Pons (tissue), 1 donor: ENCODE results near the gene NFE2L2.
"Not testable (repeated sequence)": the region's sequence is repeated elsewhere in the genome, so short reads cannot be mapped to it uniquely, and the experiment has no call there.

Source experiments
- DNase-seq: peaks from one replicate; pipeline ENCODE4 v3.0.0-alpha.2; 2016; ENCODE audit warnings: low spot score

Gene NFE2L2

DNA sequence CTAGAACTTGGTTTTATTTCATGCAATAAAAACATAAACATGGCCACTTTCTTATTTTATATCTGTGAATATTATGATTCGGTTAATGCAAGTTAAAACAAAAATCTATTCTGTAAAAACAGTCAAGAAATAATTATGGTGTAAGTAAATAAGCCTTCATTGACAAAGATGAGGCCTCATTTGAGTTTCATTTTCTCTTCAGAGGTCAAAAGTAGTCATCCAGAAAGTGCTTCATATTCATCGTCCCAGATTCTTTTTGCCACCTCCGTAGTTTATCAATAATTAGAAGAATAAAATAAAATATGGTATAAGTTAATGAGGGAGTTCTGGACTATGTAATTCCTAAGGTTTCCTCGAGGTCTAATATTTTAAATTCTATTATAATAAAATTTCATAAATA, 71.3 kb downstream of the NFE2L2 start:
- DNase-seq = no peak

DNA sequence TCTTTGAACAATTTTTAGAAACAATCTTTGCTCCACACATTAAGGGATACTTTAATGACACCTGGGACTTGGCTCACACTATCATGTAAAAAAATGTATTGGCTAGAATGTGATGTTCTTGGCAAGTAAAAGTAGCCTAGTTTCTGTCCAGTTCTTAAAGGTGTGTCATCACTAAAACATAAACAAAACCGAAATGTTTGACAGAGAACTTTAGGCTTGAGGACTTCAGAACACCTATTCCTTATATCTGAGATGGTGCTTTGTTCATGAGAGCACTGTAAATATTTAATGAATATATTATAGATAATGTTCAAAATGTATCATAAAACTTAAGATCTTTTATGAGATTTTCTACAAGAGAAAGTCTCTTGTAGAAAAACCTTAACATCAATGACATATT, 71.7 kb downstream of the NFE2L2 start:
- no peak for DNase-seq

DNA sequence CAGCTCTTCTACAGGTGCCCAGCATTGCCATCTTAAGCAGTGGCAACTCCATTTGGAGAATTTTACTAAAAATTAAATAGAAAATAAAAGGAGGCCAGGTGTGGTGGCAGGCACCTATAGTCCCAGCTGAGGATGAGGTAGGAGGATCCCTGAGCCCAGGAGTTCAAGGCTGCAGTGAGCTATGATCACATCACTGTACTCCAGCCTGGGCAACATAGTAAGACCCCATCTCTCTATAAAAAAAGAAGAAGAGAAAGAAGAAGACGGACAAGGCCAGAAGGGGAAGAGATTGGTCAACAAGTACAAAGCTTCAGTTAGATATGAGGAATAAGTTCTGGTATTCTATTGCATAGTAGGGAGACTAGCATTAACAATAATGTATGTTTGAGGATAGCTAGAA, 73.6 kb downstream of the NFE2L2 start:
- DNase-seq = no peak

DNA sequence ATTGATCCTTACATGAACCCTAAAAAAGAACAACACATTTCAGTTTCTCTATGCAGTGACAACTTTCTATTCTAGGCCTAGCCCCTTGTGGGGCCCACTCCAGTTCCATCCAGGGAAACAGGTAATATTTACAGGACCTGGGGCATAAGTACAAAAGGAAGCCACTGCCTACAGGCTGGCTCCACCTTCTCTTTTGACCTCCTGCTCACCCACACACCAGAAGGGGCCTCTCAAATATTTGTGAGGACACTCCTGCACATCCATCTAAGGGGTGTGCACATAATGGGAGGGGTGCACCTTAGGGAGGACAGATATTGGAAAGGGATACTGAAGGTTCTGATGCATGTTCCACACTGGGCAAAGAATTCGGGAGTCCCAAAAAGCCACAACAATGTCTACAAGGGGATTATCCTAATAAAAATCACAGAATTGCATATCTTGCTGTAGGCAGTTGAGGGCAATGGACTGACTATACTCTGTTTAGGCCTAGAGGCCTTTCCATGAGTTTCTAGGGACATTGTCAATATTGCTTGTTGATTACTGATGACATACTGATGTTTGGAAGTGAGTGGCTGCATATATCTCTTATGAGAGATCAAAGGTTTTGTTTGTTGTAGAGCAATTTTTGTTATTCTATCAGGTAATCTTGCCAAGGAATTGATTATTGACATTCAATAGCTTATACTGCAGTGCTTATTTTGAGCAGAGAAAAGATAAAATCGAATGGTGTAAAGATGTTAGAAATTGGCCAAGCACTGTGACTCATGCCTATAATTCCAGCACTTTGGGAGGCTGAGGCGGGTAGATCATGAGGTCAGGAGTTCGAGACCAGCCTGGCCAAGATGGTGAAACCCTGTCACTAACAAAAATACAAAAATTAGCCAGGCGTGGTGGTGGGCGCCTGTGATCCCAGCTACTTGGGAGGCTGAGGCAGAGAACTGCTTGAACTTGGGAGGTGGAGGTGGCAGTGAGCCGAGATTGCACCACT, 75.8 kb downstream of the NFE2L2 start:
- no peak for DNase-seq

DNA sequence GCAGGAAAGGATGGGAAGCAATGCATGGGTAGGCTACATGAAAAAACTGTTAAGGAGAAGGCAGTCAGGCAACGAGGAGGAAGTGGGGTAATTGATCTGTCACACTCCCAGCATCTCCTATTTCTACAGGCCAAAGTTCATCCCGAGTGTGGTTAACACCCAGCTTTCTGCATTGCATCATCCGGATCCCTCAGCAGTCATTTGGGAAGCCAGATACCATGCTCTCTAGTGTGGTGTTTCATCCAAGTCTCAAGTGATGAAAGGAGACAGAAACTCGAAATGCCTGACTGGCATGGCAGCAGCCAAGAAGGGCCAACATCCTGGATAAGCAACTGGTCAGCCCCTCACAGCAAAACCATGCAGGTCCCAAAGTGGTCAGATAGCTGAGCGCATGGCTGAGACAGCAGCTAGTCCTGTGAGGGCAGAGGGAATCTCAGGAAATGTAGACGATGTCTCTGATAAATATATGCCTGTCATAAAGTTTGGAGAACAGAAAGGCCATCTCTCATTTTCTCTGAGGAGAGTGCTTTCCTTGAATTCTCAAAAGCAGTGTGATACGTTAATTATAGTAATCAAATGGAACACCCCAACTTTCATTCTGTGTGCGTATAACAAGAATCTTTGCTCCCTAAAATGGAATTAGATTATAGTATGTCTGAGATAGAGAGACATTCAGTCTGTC, 76.8 kb downstream of the NFE2L2 start:
- DNase-seq = no peak

DNA sequence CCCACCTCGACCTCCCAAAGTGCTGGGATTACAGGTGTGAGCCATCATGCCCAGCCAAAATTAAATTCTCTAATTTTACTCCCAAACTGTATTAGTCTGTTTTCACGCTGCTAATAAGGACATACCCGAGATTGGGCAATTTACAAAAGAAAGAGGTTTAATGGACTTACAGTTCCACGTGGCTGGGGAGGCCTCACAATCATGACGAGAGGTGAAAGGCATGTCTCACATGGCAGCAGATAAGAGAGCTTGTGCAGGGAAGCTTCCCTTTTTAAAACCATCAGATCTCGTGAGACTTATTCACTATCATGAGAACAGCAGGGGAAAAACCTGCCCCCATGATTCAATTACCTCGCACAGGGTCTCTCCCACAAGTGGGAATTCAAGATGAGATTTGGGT, 78.5 kb downstream of the NFE2L2 start:
- DNase-seq = not testable (repeated sequence)

DNA sequence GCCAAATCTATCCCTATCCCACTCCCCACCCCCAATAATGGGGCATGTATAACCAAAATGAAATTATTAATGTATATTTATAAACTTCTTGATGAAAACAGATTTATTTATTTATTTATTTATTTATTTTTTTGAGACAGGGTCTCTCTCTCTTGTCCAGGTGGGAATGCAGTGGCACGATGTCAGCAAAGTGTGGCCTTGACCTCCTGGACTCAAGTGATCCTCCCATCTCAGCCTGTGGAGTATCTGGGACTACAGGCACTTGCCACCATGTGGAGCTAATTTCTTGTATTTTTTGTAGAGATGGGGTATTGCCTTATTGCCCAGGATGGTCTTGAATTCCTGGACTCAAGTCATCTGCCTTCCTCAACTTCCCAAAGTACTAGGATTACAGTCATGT, 79.9 kb downstream of the NFE2L2 start:
- DNase-seq = no peak

DNA sequence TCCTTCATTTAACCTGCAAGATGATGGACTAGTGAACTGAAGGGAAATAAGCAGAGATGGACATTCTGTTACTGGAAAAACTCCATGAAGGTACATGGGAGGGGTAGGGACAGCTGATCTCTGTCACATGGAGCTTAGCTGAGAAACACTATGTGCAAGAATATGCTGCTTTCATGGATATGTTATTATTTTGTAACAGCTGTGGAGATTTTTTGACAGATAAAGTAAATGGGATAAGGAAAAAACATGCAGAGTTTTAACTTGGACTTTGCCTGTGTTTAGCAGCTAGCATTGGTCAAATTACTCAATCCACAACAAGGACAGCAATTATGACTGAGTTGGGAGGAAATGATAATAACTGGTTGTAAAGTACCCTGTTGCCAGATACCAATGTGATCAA, 80.7 kb downstream of the NFE2L2 start:
- no peak for DNase-seq
